GM21447 (cell line): ENCODE data around the gene RNGTT.
A peak's percentile ranks its signal among the peaks of the same experiment; 100 is the strongest.
"Not testable (repeated sequence)": the region's sequence is repeated elsewhere in the genome, so short reads cannot be mapped to it uniquely, and the experiment has no call there.

Source experiments
- ATAC-seq: cut with Tn5 transposase; IDR thresholded peaks from one replicate; pipeline ENCODE4 v1.9.1; 2021; ENCODE audit not compliant: unreplicated experiment

The RNGTT gene

GRCh38 chr6:88825856-88826255, 137.6 kb downstream of the RNGTT start:
- no peak for ATAC-seq

DNA sequence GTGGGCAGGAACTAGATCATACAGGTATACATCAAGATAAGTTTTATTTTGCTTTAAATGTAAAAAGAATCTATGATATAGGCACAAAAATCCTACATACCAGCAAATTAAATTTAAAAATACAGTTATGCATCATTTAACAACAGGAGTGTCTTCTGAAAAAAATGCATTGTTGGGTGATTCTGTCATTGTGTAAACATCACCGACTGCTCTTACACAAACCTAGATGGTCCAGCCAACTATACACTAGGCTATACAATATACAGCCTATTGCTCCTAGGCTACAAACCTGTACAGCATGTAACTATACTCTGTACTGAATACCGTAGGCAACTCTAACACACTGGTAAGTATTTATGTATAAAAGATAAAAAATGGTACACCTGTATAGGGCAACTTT, 139.4 kb downstream of the RNGTT start:
- no peak for ATAC-seq

DNA sequence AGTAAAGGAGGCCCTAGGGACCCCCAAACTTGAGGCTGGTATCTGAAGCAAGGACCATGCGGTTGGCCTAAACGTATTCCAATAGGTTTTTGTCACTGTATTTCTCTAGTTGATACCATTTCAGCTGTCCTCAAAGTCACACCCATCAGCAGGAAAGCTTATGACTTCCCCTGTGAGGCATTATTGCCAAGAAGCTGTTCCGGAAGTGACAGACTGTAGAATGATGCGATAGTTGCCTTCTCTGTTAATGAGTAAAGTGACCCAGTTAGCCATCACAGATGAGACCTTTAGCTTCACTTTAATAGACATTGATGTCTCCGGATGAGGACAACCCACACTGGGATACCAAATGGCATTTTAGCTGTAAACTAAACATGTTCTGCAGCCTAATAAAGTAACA, 147.9 kb downstream of the RNGTT start:
- ATAC-seq, result no peak

DNA sequence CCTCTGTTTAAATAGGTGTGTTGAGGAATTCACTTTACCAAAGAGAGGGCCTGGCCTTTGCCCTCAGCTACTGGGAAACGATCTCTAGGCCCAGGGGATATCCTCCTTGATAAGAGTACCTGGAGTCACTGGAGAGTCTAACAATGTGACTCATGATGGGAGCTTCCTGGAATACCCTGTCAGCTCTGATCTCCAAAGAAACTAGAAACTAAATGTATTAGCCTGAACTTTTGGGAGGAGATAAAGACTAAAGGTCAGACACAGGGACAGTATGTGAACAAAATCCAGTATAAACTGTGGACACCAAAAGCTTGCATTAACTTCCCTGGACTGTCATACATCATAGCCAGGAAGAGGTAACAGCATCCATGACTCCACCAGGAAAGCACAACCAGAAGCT, 148.5 kb downstream of the RNGTT start:
- ATAC-seq, result no peak

DNA sequence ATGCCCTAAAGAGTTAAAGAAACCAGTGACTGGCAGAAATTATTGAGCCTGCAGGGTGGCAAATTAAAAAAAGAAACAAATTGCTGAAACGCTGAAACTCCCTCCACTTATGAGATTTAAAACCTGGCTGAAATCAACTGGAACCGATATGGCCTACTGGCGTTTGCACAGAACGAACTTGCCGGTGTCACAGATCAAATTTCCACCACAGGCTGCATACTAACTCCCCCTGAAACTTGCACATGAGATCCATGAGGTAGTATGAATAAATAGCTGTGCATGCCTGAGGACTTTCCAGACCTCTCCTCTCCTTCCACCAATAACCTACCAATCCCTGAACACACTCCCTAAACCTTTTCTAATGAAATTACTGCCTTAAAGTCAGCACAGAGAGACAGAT, 150.4 kb downstream of the RNGTT start:
- no peak for ATAC-seq

- ATAC-seq, result no peak
These were observed 152.7 kb downstream of the RNGTT start for GRCh38 chr6:88810701-88811100.

GRCh38 chr6:88810089-88810488, 153.3 kb downstream of the RNGTT start:
- ATAC-seq, result no peak

DNA sequence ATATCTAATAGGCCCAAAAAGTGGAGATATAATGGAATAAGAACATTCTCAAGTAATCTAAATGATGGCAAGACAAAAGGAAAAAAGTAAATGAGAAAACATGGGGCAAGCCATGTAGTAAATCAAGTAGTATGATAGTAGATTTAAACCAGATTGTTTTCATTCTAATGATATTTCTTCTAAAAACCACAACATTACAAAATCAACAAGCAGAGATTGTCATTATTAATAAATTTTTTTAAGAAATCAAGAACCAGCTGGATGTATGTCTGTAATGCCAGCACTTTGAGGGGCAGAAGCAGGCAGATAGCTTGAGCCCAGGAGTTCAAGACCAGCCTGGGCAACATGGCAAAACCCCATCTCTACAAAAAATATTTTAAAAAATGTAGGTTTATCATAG, 155.0 kb downstream of the RNGTT start:
- ATAC-seq, result no peak

DNA sequence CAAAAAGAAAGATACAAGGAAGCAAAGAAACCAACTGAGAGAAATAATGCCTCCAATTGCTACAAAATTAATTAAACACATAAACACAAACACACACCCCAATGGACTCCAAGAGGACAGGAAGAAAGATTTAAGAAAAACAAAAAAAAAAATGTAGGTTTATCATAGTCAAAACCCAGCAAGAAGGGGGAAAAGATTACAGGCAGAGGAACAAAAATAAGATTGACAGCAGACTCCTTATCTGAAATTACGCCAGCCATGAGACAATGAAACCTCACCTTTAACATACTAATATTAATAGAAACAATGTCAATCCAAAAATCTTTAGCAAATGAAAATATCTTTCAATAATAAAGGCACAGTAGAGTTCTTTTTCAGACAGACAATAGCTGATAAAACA, 155.8 kb downstream of the RNGTT start:
- no peak for ATAC-seq

DNA sequence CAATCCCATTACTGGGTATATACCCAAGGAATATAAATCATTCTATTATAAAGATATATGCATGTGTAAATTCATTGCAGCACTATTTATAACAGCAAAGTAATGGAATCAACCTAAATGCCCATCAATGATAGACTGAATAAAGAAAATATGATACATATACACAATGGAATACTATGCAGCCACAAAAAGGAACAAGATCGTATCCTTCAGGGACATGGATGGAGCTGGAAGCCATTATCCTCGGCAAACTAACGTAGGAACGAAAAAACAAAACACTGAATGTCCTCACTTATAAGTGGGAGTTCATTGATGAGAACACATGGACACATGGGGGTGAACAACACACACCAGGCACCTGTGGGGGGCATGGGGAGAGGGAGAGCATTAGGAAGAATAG, 156.7 kb downstream of the RNGTT start:
- no peak for ATAC-seq

DNA sequence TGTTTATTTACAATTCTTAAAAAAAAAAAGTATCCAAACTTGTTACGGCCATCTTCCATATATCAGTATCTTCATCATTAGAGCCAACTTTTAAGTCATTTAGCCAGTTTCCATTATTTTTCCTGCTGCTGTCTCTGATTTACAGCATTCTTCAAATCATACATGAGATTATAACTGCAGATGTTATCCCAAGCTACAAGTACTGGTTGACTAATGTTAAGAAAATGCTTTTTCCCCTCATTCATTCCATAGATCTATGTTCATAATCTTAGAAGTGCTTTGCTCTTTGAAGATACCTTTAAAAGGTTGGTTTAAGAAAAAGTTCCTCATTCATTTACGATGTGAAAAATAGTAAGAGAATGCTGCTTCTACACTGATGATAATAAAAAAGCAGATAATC, 158.7 kb downstream of the RNGTT start:
- no peak for ATAC-seq

DNA sequence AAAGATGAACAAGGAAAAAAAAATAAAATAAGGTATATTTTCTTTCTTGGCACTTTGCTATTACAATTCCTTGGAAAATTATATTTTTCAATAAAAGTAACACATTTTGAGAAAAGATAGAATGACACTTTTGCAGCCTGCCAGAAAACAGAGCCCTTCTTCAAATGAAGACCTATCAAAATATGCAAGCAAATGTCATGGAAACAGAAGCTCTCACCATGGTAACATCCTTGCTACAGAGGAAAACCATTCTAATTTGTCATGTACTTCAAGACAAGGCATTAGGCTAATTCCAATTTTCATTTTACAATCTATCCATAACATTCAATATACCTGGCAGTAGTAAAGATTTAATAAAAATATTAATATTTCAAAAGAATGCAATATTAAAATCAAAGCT, 177.9 kb downstream of the RNGTT start:
- ATAC-seq, result no peak

- ATAC-seq, result no peak
These were observed 182.6 kb downstream of the RNGTT start for GRCh38 chr6:88780714-88781389.

- no peak for ATAC-seq
These were observed 187.4 kb downstream of the RNGTT start for GRCh38 chr6:88775866-88776571.

DNA sequence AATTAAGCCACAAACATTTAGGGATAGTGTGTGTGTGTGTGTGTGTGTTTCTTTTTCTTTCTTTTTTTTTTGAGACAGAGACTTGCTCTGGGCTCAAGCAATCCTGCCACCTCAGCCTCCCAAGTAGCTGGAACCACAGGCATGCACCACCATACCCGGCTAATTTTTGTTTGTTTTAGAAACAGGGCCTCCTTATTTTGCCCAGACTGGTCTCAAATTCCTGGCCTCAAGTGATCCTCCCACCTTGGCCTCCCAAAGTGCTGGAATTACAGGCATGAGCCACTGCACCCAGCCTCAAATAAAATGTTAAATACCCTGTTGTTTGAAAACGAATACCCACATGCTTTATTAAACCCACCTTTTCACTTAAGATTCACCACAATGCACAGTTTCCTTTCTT, 195.3 kb downstream of the RNGTT start:
- ATAC-seq, result not testable (repeated sequence)

DNA sequence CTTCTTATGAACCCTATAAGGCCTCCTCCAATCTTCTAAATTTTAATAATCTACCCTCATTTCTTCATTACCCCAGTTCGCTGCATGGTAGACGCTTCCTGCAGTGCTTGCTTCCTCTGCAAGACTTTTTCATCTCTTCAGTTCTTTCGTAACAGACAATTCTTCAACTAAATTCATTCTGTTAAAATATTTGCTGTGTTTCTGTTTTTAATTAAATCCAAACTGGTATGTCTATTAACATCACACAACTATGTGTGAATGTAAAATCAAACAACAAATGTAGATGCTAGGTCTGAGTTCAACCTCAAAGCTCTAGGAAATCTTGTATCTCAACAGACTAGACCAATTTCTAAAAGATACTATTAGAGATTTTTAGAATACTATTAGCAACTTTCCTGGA, 199.3 kb downstream of the RNGTT start:
- no peak for ATAC-seq

- ATAC-seq, result no peak
These were observed 200.3 kb downstream of the RNGTT start for GRCh38 chr6:88763160-88763559.

DNA sequence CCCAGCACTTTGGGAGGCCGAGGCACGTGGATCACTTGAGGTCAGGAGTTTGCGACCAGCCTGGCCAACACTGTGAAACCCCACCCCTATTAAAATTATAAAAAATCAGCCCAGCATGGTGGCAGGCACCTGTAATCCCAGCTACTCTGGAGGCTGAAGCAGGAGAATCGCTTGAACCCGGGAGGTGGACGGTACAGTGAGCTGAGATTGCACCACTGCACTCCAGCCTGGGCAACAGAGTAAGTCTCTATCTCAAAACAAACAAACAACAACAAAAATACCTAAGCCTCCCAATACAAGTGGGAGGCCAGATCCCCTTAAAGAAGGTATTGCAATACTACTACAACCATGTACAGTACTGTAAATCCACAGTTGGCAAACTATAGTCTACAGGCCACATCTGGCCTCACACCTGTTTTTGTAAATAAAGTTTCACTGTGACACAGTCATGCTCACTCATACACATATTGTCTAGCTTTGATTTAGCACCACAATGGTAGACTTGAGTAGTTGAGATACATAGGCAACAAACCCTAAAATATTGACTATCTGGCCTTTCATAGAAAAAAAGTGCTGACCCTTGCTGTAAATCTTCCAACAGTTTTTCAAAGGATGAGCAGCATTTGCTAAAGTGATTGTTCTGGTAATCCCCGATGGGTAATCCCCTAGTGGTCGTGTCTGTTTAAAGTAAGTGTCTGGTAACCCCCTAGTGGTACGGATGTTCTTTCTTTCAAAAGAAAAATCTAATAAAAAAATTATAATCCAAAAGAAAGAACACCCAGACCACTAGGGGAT, 202.0 kb downstream of the RNGTT start:
- ATAC-seq, result peak; percentile 58

GRCh38 chr6:88760091-88760490, 203.3 kb downstream of the RNGTT start:
- no peak for ATAC-seq

DNA sequence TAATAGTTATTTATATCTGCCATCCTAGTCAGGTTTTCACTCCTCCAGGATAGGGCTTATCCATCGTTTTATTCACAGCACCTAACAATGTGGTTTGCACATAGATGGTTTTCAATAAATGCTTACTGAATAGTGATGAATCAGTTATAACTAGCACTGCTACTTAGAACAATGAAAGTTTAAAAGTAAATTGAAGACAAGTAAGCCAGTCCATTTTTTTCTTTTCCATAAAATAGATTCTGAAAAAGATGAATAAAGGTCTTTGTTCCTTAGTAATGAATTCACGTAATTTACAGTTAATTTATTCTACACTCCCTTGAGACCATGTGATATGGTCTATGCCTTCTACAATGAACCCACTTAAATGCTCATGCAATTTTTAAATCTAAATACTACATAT, 212.5 kb downstream of the RNGTT start:
- no peak for ATAC-seq

GRCh38 chr6:88749849-88750248, 213.6 kb downstream of the RNGTT start:
- ATAC-seq, result no peak

GRCh38 chr6:88748141-88748540, 215.3 kb downstream of the RNGTT start:
- ATAC-seq, result no peak
